ENCODE results near the gene HEXIM2.
"Not testable (repeated sequence)": the region's sequence is repeated elsewhere in the genome, so short reads cannot be mapped to it uniquely, and the experiment has no call there.

Gene HEXIM2

GRCh38 chr17:45161288-45162024, at the start of gene HEXIM2:
TSS of gene HEXIM2 (plus strand) at chr17:45161875. CDS start at chr17:45162794, 919 bp downstream.
- DNase-seq = peak; percentile 99 to 100 (median 100)

GRCh38 chr17:45112559-45113423, 48.9 kb upstream of the HEXIM2 start:
- no peak for DNase-seq

GRCh38 chr17:45113424-45113754, 48.3 kb upstream of the HEXIM2 start:
- DNase-seq = no peak

- DNase-seq = no peak
Observed at GRCh38 chr17:45114117-45114932, 47.4 kb upstream of the HEXIM2 start.

DNA sequence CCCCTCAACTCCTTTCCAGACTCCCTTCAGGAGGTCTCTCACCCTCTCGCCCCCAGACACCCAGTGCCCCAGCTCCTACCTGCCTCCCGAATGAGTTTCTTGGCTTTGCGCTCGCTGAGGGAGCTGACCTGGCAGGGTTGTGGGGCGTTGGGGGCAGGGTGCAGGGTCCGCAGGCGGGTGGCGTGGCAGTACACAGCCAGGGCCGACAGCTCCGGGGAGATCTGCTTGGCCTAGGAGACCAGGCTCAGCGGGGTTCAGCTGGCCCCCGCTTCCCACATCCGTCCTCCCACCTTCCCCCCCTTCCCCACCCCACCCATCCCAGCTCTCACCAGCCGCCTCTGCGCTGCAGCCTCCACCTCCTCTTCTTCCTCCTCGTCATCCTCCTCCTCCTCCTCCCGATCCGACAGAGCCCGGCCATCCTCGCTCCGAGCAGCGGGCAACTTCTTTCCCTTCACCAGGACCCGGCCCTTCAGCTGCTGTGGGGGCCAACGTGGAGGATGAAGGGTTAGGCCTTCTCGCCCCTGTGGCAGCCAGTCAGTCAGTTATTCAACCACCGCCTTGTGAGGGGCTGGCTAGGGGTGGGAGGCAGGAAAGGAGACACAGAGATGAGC, 46.6 kb upstream of the HEXIM2 start:
- DNase-seq = no peak

GRCh38 chr17:45115871-45116270, 45.8 kb upstream of the HEXIM2 start:
- no peak for DNase-seq

- DNase-seq = no peak
Observed at GRCh38 chr17:45116434-45117016, 45.1 kb upstream of the HEXIM2 start.

DNA sequence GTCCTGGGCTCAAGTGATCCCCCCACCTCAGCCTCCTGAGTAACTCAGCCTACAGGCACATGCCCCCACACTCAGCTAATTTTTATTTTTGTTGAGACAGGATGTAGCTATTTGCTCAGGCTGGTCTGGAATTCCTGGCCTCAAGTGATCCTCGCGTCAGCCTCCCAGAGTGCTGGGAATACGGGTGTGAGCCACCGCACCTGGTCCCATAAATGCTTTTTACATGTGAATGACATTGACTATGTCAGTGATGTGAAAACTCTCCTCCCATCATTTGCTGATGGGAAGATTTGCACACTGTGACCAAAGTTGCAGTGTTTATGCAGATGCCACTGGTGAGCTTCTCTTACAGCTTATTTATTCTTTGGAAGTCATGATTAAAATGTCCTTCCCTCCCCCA, 44.3 kb upstream of the HEXIM2 start:
- DNase-seq = no peak

DNA sequence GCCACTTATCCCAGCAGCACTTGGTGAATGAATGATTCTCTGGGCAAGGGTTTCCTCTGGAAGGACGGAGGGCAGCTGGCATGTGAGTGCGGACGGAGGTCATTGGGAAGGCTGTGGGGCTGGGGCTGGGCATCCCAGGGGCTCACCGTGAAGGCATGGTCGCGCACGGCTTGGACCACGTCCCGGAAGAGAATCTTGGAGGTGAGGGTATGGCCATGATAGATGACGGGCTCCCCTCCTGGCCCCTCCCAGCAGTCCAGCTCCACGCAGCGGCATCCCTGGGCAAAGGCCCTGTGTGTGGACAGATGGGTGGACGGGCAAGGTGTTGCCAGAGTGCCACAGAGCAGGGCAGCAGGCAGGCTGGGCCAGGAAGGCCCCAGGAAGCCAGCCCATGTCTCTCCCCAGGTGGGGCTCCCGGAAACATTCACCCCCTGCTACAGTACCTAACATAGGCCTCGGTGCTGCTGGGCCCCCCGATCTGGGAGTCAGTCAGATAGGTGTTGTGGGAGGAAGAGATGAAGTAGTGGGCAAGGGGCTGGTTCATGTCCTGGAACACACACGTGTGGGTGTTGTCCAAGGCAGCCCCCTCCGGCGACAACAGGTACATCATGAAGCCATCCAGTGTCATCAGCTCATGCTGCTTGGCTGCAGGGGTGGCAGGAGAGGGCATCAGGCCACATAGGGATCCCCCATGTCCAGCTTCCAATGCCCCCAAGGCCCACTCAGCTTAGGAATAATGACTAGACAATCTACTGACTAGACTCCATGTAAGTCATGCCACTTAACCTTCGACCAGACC, 43.6 kb upstream of the HEXIM2 start:
- DNase-seq = no peak

DNA sequence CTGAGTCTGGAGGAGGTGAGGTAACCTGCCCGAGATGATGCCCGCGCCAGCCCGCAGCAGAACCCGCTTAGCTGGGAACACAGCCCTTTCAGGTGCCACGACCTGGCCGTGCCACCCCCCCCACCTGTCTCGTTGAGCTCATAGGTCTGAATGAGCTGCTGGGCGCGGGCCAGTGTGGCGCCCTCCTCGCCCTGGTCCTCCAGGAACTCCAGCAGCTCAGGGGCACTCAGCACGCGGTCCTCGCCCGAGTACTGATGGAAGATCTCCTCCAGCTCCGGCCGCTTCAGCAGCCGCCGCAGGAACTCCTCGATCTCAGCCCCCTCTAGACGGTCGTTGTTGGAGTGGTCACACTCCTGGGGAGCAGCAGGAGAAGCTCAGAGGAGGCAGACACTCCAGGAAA, 43.0 kb upstream of the HEXIM2 start:
- no peak for DNase-seq

DNA sequence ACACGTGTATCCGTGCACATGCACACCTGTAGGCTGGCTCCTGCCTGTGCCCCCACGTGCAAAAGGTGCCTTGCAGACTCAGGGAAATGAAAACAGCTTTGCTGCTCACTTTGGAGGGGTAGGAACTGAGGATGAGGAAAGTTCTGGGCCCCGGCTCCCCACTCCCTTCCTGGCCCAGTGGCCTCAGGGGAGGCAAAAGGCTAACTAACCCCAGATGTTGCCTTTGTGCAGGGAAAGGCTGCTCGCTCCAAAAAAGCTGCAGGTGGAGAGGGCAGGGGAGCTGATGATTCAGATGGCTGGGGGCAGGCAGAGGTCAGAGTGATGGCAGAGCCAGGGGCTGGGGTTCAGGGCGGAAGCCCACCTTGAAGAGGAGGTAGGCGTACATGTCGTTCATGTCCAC, 41.7 kb upstream of the HEXIM2 start:
- DNase-seq = no peak

DNA sequence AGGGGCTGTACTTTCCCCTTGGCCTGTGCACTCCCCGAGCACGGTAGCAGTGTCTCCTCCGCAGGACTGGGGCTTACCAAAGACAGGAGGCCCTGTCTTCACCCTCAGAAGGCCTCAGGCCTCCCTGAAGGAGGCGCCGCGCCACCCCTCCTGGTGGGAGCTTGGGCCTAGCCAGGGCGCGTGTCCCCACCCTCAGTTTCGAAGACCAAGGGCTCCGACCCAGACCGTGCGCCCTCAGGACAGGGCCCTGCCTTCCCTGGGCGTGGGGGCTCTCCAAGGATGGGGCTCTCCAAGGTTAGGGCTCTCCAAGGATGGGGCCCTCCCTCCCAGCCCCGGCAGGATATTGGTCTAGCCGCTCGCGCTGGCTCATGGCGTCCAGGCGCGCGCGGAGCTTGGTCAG, 41.1 kb upstream of the HEXIM2 start:
- no peak for DNase-seq

GRCh38 chr17:45121055-45121454, 40.6 kb upstream of the HEXIM2 start:
- DNase-seq = peak in 1 of 3 donors; percentile 12

GRCh38 chr17:45123076-45123770, 38.5 kb upstream of the HEXIM2 start:
- no peak for DNase-seq

DNA sequence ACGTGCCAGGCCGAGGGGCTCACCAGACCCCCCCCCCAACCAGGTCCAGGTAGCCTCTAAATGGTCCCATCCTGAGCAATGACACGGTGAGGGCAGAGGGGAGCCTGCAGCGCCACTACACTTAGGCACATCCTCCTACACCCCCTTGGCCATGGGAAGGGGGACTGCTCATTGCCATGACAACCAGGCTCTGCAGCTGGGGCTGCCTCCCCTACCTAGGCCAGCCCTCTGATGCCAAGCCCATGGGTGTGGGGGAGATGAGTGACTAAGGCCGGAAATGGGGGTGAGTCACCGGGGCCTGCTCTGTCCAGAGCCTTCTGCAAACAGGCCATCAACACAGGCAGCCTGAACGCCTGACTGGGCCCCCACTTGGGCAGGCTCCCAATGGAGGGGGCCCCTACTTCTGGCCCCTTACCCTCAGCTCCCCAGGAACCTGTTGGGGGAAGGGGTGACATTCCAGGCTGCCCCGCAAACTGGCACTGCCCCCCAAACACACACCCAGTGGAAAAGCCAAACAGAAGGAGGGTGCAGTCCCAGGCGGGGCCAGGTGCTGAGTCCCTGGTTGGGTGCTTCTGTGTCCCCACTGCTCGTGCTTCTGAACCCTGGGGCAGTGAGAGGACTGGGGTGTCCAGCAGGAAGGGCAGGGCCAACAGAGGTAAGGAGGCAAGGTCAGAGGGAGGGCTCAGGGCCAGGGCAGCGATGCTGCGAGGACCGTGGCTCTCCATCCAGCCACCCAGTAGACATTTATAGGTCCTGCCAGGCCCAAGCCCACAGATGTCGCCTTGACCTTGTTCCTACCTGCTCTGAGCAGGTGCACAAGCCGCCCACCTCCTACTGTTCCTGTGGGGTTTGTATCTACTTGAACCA, 37.5 kb upstream of the HEXIM2 start:
- peak; percentile 77 to 88 (median 80) for DNase-seq

- not testable (repeated sequence) for DNase-seq
Observed at GRCh38 chr17:45124797-45125122, 36.9 kb upstream of the HEXIM2 start.

- no peak for DNase-seq
Observed at GRCh38 chr17:45125509-45125908, 36.2 kb upstream of the HEXIM2 start.

DNA sequence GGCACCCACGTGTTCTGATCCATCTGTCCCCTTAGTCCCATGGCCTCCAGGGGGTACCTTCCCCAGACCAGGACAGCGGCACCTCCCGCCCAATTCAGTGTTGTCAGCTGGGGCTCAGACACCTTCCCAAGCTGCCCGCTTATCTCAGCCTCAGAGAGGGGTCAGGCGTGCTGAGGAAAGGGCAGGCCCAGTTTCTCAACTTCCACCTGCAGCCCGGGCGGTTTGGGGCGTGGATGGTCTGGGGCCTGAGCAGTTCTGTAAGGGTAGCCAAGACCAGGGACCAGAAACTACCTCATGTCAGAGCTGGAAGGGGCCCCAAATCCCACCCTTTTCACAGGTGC, 34.5 kb upstream of the HEXIM2 start:
- DNase-seq = no peak

GRCh38 chr17:45127548-45128300, 34.0 kb upstream of the HEXIM2 start:
- no peak for DNase-seq

DNA sequence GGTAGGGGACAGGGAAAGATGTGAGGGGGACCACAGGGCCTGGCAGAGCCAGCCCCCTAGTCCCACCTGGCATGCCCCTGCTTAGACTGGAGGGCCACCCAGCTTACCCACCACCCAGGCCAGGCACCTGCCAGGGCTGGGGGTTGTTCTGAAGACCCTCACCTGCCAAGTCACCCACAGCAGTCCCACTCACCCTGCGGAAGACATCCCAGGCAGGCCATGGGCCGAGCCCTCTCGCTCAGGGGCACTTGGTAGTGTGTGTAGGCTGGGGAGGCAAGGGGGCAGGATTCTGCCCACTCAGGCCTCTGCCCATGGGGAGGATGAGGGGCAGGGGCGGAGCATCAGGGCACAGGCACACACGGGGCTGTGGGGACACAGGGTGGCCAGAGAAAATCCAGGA, 33.3 kb upstream of the HEXIM2 start:
- DNase-seq = no peak
